GM06990 (cell line): Measurements from ENCODE around the gene ZKSCAN1.

Source experiments
- DNase-seq: peaks from one replicate; pipeline ENCODE4 v3.0.0-alpha.2; 2011; ENCODE audit not compliant: insufficient read length; ENCODE audit errors: extremely low read depth
- H3K27me3 ChIP-seq: replicated peaks from 2 replicates; pipeline ENCODE4 v1.6.0; 2011; ENCODE audit warnings: low read length; ENCODE audit not compliant: control insufficient read depth, insufficient read depth
- H3K36me3 ChIP-seq: 2 replicates; pipeline ENCODE4 v1.5.1; 2011; ENCODE audit warnings: low read length; ENCODE audit not compliant: control insufficient read depth, insufficient read depth
- H3K4me3 ChIP-seq: replicated peaks from 2 replicates; pipeline ENCODE4 v1.5.1; 2011; ENCODE audit warnings: low read depth, mild to moderate bottlenecking, control low read depth, low read length
- CTCF ChIP-seq: IDR thresholded peaks from 2 replicates; pipeline ENCODE4 v1.5.1; 2011; ENCODE audit warnings: low read length, control low read depth, mild to moderate bottlenecking, inconsistent platforms; ENCODE audit not compliant: insufficient read depth, poor library complexity, severe bottlenecking

The ZKSCAN1 gene

GRCh38 chr7:100040575-100040974 is 25.2 kb downstream of the ZKSCAN1 start:
- Histone ChIP-seq H3K27me3 (no peaks in the 10 kb centered on the region), H3K36me3 (no peaks in the 10 kb centered on the region; the same call in 1 of the 2 replicates), H3K4me3 (no peak overlapping the region)
- no peak for DNase-seq
- TF ChIP-seq CTCF: no peak

GRCh38 chr7:100044718-100045117 is 29.3 kb downstream of the ZKSCAN1 start:
- Histone ChIP-seq H3K27me3 (no peaks in the 10 kb centered on the region), H3K36me3 (no peaks in the 10 kb centered on the region), H3K4me3 (no peak overlapping the region)
- peak; percentile 23 for TF ChIP-seq CTCF
- DNase-seq: no peak

- H3K36me3 ChIP-seq: peaks cover 1% of the 10 kb centered on the region; the same call in 1 of the 2 replicates
- TF ChIP-seq CTCF: no peak
- no peak for DNase-seq
- H3K4me3 ChIP-seq: no peak overlapping the region
- no peaks in the 10 kb centered on the region for H3K27me3 ChIP-seq
Measured at GRCh38 chr7:100048680-100049079, 33.3 kb downstream of the ZKSCAN1 start.

- H3K36me3 ChIP-seq: peaks cover 1% of the 10 kb centered on the region; the same call in 1 of the 2 replicates
- peak; percentile 85 for DNase-seq
- TF ChIP-seq CTCF: peak; percentile 43
- peak within 1 kb of the TSS; percentile 91 for H3K4me3 ChIP-seq
- H3K27me3 ChIP-seq: no peaks in the 10 kb centered on the region
Measured at GRCh38 chr7:100049441-100050291, 34.3 kb downstream of the ZKSCAN1 start, which contains the start of gene ZSCAN21. TSS of gene ZSCAN21 (plus strand) at chr7:100049774. CDS start at chr7:100057007, 7,233 bp downstream.

GRCh38 chr7:100051611-100052010 is 36.2 kb downstream of the ZKSCAN1 start:
- no peak for TF ChIP-seq CTCF
- H3K4me3 ChIP-seq: no peak overlapping the region
- H3K36me3 ChIP-seq: peaks cover 1% of the 10 kb centered on the region; the same call in 1 of the 2 replicates
- H3K27me3 ChIP-seq: no peaks in the 10 kb centered on the region
- DNase-seq: no peak
